ENCODE results near the gene PTPRE.

The PTPRE gene

GRCh38 chr10:128096486-128097199 lies 189.7 kb downstream of the PTPRE start:
- DNase-seq (ENCODE audit: low spot score): no peak

- DNase-seq (ENCODE audit: low spot score): no peak
Observed at GRCh38 chr10:128097783-128098182, 190.9 kb downstream of the PTPRE start.

- no peak for DNase-seq (ENCODE audit: low spot score)
Observed at GRCh38 chr10:128098631-128099030, 191.7 kb downstream of the PTPRE start.

DNA sequence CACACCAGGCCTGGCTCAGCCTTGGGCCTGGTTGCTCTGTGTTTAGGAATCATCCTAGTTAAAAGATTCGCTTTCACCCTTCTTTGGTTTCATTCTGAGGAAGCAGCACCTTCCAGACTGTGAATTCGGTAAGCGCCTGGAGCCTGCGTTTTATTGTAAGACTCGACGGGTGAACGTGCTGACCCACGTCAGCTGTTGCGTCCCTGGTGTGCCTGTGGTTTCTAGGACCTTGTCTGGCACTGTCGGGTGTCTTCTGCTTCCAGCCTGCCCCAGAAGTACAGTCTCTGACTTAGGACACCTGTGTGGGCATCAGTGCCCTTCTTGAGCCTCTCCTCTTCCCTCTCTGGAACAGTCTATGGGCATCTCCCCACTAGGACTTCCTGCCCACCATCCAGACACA lies 193.0 kb downstream of the PTPRE start:
- DNase-seq (ENCODE audit: low spot score): no peak

- no peak for DNase-seq (ENCODE audit: low spot score)
Observed at GRCh38 chr10:128101901-128102300, 195.0 kb downstream of the PTPRE start.

GRCh38 chr10:128102480-128103228 lies 195.8 kb downstream of the PTPRE start:
- no peak for DNase-seq (ENCODE audit: low spot score)

DNA sequence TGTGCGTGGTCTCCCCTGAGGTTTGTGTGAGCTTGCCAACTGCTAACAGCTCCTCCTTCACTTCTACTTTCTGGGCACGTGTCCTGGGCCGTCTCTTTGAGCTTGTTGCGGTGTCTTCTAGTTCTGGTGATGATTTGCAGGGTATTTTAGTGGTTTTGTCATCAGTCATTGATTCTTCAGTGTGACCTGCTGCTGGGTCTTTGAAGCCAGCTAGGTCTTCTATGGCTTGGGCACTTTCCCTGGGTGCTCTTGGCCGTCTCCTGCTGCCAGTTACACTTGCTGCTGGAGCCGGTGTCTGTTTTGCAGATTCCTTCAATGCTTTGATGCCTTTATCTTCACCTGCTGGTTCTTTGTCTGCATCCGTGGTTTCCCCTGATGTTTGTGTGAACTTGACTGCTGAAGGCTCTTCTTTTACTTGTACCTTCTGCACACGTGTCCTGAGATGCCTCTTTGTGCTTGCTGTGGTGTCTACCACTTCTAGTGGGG lies 196.4 kb downstream of the PTPRE start:
- DNase-seq (ENCODE audit: low spot score): no peak

GRCh38 chr10:128105383-128105782 lies 198.5 kb downstream of the PTPRE start:
- no peak for DNase-seq (ENCODE audit: low spot score)

- DNase-seq (ENCODE audit: low spot score): no peak
Observed at GRCh38 chr10:128109707-128110106, 202.8 kb downstream of the PTPRE start.

GRCh38 chr10:128110339-128110738 lies 203.4 kb downstream of the PTPRE start:
- DNase-seq (ENCODE audit: low spot score): no peak

DNA sequence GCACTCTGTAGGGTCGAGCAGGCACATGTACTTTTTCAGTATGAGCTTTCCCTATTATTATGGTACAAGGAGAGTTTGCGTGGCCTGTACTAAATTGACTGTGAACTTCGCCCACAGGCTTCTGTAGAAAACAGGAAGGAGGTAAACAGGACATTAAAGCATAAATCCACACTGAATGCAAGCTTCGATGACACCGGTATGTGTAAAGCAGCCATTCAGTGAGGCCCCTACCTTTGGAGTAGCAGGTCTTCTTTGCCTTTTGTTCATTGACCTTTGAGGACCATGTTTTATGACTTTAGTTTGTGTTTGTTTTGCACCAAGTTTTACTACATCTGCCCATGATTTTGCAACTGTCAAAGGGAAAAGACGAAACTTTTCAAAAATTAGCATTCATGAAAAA lies 204.8 kb downstream of the PTPRE start:
- no peak for DNase-seq (ENCODE audit: low spot score)

DNA sequence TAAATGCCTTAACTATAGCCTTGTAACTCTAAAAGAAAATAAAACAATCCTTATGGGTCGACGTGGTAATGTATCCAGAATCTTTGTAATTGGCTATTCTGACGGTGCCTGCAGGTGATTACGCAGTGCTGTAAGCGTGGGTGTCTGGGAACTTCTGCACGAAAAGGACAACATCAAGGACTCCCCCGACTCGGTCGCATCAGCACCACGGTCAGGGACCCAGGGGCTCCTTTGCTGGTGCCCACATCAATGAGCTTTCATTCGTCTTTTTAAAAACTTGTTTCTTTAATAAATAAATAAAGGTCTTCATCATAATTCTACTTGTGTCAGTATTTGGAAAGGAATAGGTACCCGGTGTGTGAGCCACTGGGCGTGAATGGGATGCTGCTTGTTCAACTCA lies 206.1 kb downstream of the PTPRE start:
- no peak for DNase-seq (ENCODE audit: low spot score)

GRCh38 chr10:128114901-128115300 lies 208.0 kb downstream of the PTPRE start:
- no peak for DNase-seq (ENCODE audit: low spot score)

DNA sequence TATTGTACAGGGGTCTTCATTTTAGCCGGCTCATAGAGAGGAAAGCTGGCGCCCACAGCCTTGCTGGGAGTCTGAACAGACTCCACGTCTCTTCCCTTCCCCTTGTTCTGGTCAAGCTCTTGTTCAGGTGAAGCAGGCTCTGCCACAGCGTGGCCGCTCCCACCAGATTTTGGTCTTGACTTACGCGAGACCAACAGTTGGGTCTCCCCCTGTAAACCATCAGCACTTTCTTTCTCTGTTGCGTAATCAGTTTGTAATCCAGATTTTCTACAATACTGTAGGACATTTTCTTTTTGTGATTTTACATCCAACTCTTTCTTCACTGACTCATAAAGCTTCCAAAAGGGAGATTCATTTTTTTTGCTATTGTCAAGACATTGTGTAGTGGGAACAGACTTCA lies 208.5 kb downstream of the PTPRE start:
- no peak for DNase-seq (ENCODE audit: low spot score)

DNA sequence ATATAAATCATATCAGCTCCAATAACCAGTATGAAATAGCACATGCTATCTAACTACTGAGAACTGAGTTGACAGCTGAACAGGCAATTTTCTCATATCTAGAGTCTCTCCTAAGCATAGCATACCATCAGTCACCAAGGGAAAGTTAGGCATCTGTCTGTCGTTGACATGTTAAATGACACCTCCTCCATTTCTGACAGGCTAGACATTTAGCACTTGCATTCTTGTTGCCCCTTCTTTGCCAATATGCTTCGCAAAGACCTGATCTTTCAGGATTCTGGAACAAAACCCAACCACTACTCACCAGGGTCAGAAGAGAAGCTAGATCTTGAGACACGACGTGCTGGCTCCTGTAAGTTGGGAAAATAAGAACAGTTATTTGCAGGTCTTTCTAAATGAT lies 209.3 kb downstream of the PTPRE start:
- no peak for DNase-seq (ENCODE audit: low spot score)

DNA sequence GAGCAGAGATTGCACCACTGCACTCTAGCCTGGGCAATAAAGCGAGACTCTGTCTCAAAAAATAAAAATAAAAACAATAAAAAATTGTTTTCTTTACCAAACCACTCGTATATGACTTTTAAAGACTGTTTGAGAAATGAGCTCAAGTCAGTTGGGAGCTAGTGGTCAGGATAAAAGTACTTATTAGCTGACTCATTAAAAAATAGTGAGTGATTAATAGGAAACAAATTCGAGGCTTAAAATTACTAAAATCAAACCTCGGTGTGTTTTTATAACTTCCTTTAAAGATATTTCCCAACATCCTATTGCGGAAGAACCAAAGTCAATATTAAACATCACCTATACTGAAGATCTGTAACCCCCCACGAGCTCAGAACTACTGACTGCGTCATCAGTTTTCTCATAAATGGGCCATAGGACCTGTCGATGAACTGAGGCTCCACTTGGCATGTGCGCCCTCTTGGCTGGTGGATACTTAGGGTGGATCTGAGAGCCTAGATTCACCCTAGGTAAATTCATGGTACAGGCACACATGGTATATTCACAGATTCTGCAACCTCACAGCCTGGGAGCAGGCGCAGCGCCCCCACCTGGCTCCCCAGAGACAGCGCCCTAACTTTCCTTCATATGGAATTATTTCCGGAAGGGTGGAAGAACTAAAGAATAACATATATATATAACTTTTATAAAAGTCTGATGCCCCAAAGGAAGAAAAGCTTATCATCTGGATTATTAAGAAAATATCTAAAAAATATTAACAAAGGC lies 210.1 kb downstream of the PTPRE start:
- no peak for DNase-seq (ENCODE audit: low spot score)

GRCh38 chr10:128121750-128122412 lies 215.0 kb downstream of the PTPRE start:
- no peak for DNase-seq (ENCODE audit: low spot score)

- DNase-seq (ENCODE audit: low spot score): no peak
Observed at GRCh38 chr10:128122931-128123330, 216.0 kb downstream of the PTPRE start.

DNA sequence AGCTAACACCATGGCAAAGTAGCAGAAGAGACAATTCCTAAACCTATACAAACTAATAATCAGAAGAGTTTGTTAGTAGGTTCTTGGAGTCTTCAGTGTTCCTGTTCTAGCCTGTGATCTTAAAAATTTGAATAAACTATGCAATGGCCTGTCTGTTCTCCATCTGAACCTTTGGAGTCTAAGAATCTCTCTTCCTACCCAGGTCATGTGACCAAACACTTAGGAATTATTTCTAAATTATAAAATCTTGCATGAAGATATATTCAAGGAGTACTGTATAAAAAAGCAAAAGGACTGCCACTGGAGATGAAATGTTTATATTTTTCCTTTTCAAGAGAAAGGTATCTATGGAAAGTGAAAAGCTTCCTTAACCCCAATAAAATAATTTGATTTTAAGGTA lies 216.9 kb downstream of the PTPRE start:
- DNase-seq (ENCODE audit: low spot score): no peak

GRCh38 chr10:128124813-128125403 lies 218.0 kb downstream of the PTPRE start:
- no peak for DNase-seq (ENCODE audit: low spot score)

- DNase-seq (ENCODE audit: low spot score): no peak
Observed at GRCh38 chr10:128125416-128125943, 218.6 kb downstream of the PTPRE start.
